CD4-positive, alpha-beta T cell treated with Interleukin-15 for 4 hours (primary cell): ENCODE results near the gene TMEM131.
A peak's percentile ranks its signal among the peaks of the same experiment; 100 is the strongest.
"Not testable (repeated sequence)": the region's sequence is repeated elsewhere in the genome, so short reads cannot be mapped to it uniquely, and the experiment has no call there.

Experiments used
- DNase-seq: peaks from one replicate; pipeline ENCODE4 v3.0.0-alpha.2; 2020; ENCODE audit warnings: low spot score

The TMEM131 gene

GRCh38 chr2:98022067-98022466 is 26.3 kb upstream of the TMEM131 start:
- DNase-seq, result not testable (repeated sequence)

GRCh38 chr2:98020992-98021713 is 25.4 kb upstream of the TMEM131 start:
- no peak for DNase-seq

GRCh38 chr2:98020516-98020915 is 24.8 kb upstream of the TMEM131 start:
- DNase-seq, result no peak

- no peak for DNase-seq
Observed at GRCh38 chr2:98016908-98017670, 21.3 kb upstream of the TMEM131 start.

- DNase-seq, result no peak
Observed at GRCh38 chr2:98015671-98016070, 19.9 kb upstream of the TMEM131 start.

GRCh38 chr2:98014379-98014778 is 18.6 kb upstream of the TMEM131 start:
- DNase-seq, result no peak

GRCh38 chr2:98013407-98014042 is 17.8 kb upstream of the TMEM131 start:
- no peak for DNase-seq

- no peak for DNase-seq
Observed at GRCh38 chr2:98012561-98012991, 16.8 kb upstream of the TMEM131 start.

GRCh38 chr2:98009887-98010760 is 14.4 kb upstream of the TMEM131 start:
- no peak for DNase-seq

- no peak for DNase-seq
Observed at GRCh38 chr2:98008415-98008814, 12.7 kb upstream of the TMEM131 start.

- DNase-seq, result no peak
Observed at GRCh38 chr2:98006378-98006777, 10.6 kb upstream of the TMEM131 start.

- no peak for DNase-seq
Observed at GRCh38 chr2:98004613-98005012, 8.9 kb upstream of the TMEM131 start.

GRCh38 chr2:98004047-98004446 is 8.3 kb upstream of the TMEM131 start:
- no peak for DNase-seq

- no peak for DNase-seq
Observed at GRCh38 chr2:97999536-97999935, 3.8 kb upstream of the TMEM131 start.

GRCh38 chr2:97998431-97999005 is 2.8 kb upstream of the TMEM131 start:
- no peak for DNase-seq

GRCh38 chr2:97997784-97998392 is 2.1 kb upstream of the TMEM131 start:
- DNase-seq, result no peak

GRCh38 chr2:97996679-97997078 is 931 bp upstream of the TMEM131 start:
- DNase-seq, result no peak

GRCh38 chr2:97995026-97995733 is 568 bp downstream of the TMEM131 start:
- peak; percentile 37 for DNase-seq

- no peak for DNase-seq
Observed at GRCh38 chr2:97994476-97994875, 1.3 kb downstream of the TMEM131 start.

GRCh38 chr2:97993926-97994325 is 1.8 kb downstream of the TMEM131 start:
- DNase-seq, result no peak
